Ectodermal cell (in vitro differentiated cells): ENCODE data around the gene DSCAML1.

Experiments
- H3K27ac ChIP-seq: 2 replicates; pipeline ENCODE4 v1.7.0; 2013; ENCODE audit warnings: mild to moderate bottlenecking, low read depth, low read length; ENCODE audit not compliant: insufficient read depth, poor library complexity, severe bottlenecking
- H3K27me3 ChIP-seq: 2 replicates; pipeline ENCODE4 v1.7.0; 2013; ENCODE audit warnings: mild to moderate bottlenecking, low read length; ENCODE audit not compliant: insufficient read depth, control insufficient read depth, poor library complexity, severe bottlenecking
- H3K36me3 ChIP-seq: one replicate; pipeline ENCODE4 v1.7.0; 2013; ENCODE audit warnings: low read length; ENCODE audit not compliant: control insufficient read depth, insufficient read depth
- H3K4me1 ChIP-seq: one replicate; pipeline ENCODE4 v1.7.0; 2013; ENCODE audit warnings: low read length; ENCODE audit not compliant: control insufficient read depth, insufficient read depth
- H3K4me3 ChIP-seq: 2 replicates; pipeline ENCODE4 v1.7.0; 2013; ENCODE audit warnings: low read depth, low read length, control low read depth; ENCODE audit not compliant: insufficient read depth
- H3K9me3 ChIP-seq: 2 replicates; pipeline ENCODE4 v1.7.0; 2013; ENCODE audit warnings: mild to moderate bottlenecking, low read length, moderate library complexity; ENCODE audit not compliant: control insufficient read depth
- WGBS, 2 experiments: methylation state at CpG; one replicate each; pipeline ENCODE4 v1.1.7; 2013; ENCODE audit warnings: missing lambda C conversion rate in 2 of 2; 5-methylcytosine and 5-hydroxymethylcytosine counted together

DSCAML1 gene

DNA sequence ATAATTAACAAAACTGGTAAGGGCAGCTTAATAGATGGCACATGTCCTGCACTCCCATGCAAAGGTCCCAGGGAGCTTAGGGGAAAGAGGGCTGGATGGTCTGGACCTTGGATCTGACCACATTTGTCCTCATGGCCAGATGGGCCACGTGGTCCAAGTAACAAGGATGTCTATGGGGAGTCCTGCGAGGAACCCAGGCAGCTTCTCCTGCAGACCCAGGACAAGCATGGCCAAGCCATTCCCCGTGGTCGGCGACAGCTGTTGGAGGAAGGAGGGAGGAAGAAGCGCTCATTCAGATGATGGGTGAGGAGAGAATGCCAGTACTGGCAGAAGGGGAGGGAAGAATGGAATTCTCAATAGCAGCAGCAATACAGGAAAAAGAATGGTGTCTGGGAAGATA, 109.2 kb downstream of the DSCAML1 start:
- WGBS, 2 experiments: 92% methylated on average over 6 of the region's 6 CpGs
- H3K4me3 ChIP-seq: no peak overlapping the region
- no peaks in the 10 kb centered on the region for H3K9me3 ChIP-seq
- H3K27ac ChIP-seq: no peak overlapping the region
- H3K4me1 ChIP-seq: peaks cover 12% of the 10 kb centered on the region
- H3K36me3 ChIP-seq: no peaks in the 10 kb centered on the region
- no peaks in the 10 kb centered on the region for H3K27me3 ChIP-seq

DNA sequence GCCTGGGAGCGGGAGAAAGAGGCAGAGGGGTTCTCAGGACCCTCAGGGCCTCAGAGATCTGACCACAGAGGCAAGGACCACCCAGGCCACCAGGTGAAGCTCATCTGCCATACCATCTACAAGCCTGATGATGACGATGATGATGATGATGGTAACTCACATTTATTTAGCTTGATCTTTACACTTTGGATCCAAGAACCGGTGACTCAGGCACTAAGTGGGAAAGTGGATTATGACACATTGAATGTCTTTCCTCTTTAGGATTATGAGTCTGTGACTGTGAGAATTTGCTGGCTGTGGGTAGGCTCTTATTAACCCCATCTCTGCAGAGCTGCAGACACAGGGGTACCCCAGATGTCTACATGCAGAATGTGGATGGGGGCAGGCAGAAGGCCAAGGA, 110.3 kb downstream of the DSCAML1 start:
- H3K36me3 ChIP-seq: no peaks in the 10 kb centered on the region
- 63 to 67% methylated on average over 3 of the region's 3 CpGs for WGBS, 2 experiments
- H3K27me3 ChIP-seq: no peaks in the 10 kb centered on the region
- no peak overlapping the region for H3K27ac ChIP-seq
- H3K4me1 ChIP-seq: peaks cover 2% of the 10 kb centered on the region
- no peak overlapping the region for H3K4me3 ChIP-seq
- no peaks in the 10 kb centered on the region for H3K9me3 ChIP-seq

- Histone ChIP-seq H3K27ac (no peak overlapping the region), H3K9me3 (no peaks in the 10 kb centered on the region), H3K27me3 (no peaks in the 10 kb centered on the region), H3K36me3 (no peaks in the 10 kb centered on the region), H3K4me3 (no peak overlapping the region), H3K4me1 (no peaks in the 10 kb centered on the region)
- 93 to 94% methylated on average over 6 of the region's 6 CpGs for WGBS, 2 experiments
Observed at GRCh38 chr11:117685566-117685965, 111.5 kb downstream of the DSCAML1 start.

DNA sequence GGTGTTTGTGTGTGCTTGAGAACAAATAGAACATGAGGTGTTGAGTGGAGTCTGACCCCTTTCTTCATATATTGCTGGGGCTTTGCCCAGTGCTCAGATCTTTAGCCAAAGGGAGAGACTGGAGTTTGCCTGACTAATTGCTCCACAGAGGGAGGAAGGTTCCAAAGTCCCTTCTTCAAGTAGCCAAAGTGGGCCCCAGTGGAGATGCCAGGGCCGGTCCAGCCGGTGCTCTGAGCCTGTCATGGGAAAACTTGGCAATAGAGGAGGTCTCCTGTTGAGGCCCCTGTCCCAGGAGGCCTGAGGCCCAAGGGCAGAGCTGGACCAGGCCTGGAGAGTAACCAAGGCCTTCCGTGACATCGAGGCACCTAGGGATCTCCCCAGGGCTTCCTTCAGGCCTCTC, 112.3 kb downstream of the DSCAML1 start:
- Histone ChIP-seq H3K9me3 (no peaks in the 10 kb centered on the region), H3K27me3 (no peaks in the 10 kb centered on the region), H3K36me3 (no peaks in the 10 kb centered on the region), H3K27ac (no peak overlapping the region), H3K4me1 (no peaks in the 10 kb centered on the region), H3K4me3 (no peak overlapping the region)
- 90 to 98% methylated on average over 4 of the region's 4 CpGs for WGBS, 2 experiments

- Histone ChIP-seq H3K4me1 (peaks cover 6% of the 10 kb centered on the region), H3K9me3 (no peaks in the 10 kb centered on the region), H3K4me3 (no peak overlapping the region), H3K27me3 (no peaks in the 10 kb centered on the region), H3K36me3 (no peaks in the 10 kb centered on the region), H3K27ac (no peak overlapping the region)
- 81 to 86% methylated on average over 1 of the region's 3 CpGs for WGBS, 2 experiments
Observed at GRCh38 chr11:117684111-117684510, 112.9 kb downstream of the DSCAML1 start.

GRCh38 chr11:117681438-117681837, 115.6 kb downstream of the DSCAML1 start:
- Histone ChIP-seq H3K27ac (no peak overlapping the region), H3K36me3 (no peaks in the 10 kb centered on the region), H3K4me1 (peaks cover 14% of the 10 kb centered on the region), H3K4me3 (no peak overlapping the region), H3K27me3 (peaks cover 3% of the 10 kb centered on the region), H3K9me3 (no peaks in the 10 kb centered on the region)
- WGBS, 2 experiments: 95 to 100% methylated on average over 1 of the region's 1 CpG

GRCh38 chr11:117679461-117679860, 117.6 kb downstream of the DSCAML1 start:
- Histone ChIP-seq H3K9me3 (no peaks in the 10 kb centered on the region), H3K4me3 (no peak overlapping the region), H3K36me3 (no peaks in the 10 kb centered on the region), H3K27me3 (peaks cover 3% of the 10 kb centered on the region), H3K27ac (no peak overlapping the region), H3K4me1 (peaks cover 14% of the 10 kb centered on the region)
- 32 to 45% methylated on average over 3 of the region's 3 CpGs for WGBS, 2 experiments

DNA sequence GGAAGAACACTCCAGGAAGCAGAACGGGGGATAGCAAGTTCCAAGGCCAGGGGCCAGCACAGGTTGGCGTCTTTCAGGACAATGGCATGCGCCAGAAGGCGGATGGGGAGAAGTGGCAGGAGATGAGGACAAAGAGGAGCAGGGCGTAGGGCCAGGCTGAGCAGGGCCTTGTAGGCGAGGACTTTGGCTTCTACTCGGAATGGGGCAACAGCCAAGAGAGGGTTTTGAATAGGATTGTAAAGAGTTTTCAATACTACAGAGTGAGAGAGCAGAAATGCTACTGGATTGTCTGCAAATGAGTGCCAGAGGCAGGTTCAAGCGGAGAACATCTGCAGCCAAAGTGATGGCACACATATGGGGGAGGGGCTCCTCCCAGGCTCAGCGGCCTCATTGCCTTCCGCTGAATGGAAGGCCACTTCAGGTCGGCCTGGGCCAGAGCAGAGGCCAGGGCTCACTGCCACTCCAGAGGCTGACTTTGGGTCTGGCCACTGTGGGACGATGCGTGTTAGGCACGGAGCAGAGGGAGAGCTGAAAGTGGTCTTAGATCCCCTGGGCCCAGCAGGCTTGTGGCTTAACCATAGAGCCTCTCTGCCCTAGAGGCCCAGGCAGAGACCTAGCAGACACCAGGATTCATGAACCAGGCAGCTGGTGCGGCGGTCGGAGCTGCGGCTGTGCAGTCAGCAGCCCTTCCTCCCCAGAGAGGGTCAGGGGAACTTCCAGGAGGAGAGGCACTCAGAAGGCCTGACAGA, 118.2 kb downstream of the DSCAML1 start:
- no peaks in the 10 kb centered on the region for H3K9me3 ChIP-seq
- H3K4me3 ChIP-seq: no peak overlapping the region
- H3K36me3 ChIP-seq: no peaks in the 10 kb centered on the region
- peaks cover 3% of the 10 kb centered on the region for H3K27me3 ChIP-seq
- no peak overlapping the region for H3K27ac ChIP-seq
- 86 to 88% methylated on average over 18 of the region's 18 CpGs for WGBS, 2 experiments
- peaks cover 14% of the 10 kb centered on the region for H3K4me1 ChIP-seq

- Histone ChIP-seq H3K27me3 (peaks cover 3% of the 10 kb centered on the region), H3K4me1 (peaks cover 14% of the 10 kb centered on the region)
- 83 to 89% methylated on average over 12 of the region's 12 CpGs for WGBS, 2 experiments
Observed at GRCh38 chr11:117677729-117678310, 119.2 kb downstream of the DSCAML1 start.

GRCh38 chr11:117676501-117676900, 120.5 kb downstream of the DSCAML1 start:
- Histone ChIP-seq H3K4me1 (peaks cover 15% of the 10 kb centered on the region), H3K4me3 (no peak overlapping the region), H3K36me3 (no peaks in the 10 kb centered on the region), H3K27ac (no peak overlapping the region), H3K27me3 (peaks cover 3% of the 10 kb centered on the region), H3K9me3 (no peaks in the 10 kb centered on the region)
- 92 to 94% methylated on average over 7 of the region's 7 CpGs for WGBS, 2 experiments

More at GRCh38 chr11:117677729-117678310, 119.2 kb downstream of the DSCAML1 start:
- Histone ChIP-seq H3K36me3 (no peaks in the 10 kb centered on the region), H3K9me3 (no peaks in the 10 kb centered on the region), H3K27ac (no peak overlapping the region), H3K4me3 (no peak overlapping the region)
